GM21528 (cell line): ENCODE data around the gene SP2.

ENCODE experiments used
- ATAC-seq: cut with Tn5 transposase; IDR thresholded peaks from one replicate; pipeline ENCODE4 v1.9.1; 2021; ENCODE audit warnings: mild to moderate bottlenecking, moderate library complexity; ENCODE audit not compliant: unreplicated experiment, low FRiP score

SP2 gene

DNA sequence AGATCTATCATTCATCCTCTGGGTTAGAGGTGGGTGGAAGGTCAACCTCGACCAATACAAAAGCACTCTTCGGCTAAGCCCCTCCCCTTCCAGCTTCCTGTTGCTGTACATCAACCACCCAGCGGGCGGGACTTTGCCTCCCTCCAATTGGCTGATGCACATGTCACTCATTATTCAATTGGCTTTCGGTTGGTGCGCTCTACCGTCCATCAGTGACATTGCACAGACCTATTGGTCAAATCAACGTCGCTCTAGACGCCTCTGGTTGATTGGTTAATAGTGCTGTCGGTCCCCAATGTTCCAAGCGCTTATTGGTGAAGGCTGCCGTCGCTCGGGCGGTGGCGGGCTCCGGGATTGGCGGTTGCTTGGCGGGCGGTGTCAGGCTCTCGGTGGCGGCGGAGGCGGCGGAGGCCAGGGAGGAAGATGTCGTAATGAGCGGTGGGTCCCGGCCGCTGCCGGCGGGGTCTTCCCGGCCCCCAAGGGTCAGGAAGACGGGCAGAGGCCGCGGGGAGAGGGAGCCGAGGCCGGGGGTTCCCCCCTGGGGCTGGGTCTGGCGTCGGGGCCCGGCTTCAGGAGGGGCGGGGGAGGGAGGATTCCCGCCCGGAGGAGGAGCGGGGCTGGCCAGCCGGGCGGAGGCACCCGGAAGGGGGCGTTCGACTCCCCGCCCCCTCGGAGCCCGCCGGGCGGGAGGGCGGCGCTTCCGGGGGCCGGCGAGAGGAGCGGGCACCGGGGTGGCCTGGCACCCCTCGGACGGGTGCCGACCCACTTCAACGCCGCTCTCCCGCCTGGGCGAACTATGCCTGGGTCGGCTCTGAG, at the start of gene SP2:
TSS of gene SP2 (plus strand) at position 381 of the 816 bp plus-strand sequence. CDS start at position 432, 51 bp downstream.
- peak; percentile 90 for ATAC-seq

DNA sequence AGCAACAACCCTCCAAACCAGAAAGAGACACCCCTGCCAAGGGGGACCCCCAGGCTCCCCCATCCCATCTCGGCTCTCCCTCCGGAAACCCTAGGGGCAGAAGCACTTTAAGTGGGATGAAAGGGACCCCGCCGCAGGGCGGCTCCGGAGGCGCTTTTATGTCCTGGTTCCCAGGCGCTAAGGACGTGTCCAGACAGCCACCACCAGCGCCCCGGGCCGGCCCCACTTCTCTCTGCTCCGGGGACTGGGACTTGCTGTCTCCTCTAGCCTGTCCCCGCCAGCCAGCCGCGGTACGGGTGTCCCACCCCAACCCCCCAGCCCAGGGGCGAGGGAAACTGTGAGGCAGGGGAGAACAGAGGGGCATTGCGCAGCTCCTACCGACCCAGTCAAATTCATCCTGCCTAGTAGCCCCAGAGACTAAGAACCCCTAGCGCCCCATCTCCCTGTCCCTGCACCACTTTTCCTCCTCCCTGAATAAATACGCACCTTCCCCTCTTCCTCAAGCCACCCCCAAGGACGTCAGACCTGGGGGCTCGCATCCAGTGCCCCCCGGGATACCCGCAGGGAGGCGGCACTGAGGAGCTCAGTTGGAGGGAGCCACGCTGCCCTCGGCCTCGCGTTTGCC, 49.2 kb upstream of the SP2 start:
- ATAC-seq: no peak

DNA sequence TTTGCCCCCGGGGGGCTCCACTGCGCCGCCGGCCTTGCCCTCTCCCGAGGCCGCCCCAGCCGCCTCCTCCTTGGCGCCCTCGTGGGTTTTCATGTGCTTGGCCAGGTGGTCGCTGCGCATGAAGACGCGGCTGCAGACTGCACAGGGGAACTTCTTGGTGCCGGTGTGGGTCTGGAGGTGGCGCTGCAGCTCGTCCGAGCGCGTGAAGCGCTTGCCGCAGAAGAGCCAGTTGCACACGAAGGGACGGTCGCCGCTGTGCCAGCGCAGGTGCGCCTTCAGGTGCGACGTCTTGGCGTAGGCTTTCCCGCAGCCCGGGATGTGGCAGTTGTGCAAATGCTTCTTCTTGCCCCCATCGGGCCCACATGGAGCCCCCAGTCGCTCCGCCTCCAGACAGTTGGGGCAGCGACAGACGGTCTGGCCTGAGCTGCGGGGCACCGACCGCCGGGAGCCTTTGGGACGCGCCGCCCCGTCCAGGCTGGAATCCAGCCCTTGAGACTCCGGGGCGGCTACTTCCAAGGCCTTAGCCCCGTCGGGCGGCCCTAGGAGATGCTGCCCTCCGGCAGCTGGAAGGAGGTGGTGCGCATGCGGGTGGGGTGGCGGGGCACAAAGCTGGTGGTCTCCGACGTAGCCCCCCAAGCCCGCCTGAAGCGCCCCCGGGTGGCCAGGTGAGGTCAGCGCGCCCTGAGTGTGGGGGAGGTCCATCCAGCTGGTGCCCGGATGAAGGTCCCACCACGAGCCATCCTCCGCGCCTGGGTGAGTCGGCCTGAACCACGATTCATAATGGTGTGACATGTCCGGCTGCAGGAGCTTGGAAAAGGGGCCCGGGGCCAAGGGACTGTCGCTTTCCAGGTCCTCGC, 48.5 kb upstream of the SP2 start:
- no peak for ATAC-seq

DNA sequence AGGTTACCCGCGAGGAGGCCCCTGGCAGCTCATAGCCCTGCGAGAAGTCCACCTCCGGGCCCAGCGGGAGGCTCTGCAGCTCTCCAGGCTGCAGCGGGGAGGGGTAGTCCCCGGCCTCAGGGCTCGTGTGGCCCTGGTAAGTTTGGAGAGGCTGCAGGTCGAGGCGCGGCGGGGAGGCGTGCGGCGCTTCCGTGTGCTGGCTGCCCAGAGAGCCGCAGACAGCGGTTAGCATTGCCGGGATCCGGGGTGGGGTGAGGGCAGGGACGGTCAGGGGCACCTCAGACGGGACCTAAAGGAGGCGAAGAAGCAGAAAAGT, 47.9 kb upstream of the SP2 start:
- no peak for ATAC-seq

DNA sequence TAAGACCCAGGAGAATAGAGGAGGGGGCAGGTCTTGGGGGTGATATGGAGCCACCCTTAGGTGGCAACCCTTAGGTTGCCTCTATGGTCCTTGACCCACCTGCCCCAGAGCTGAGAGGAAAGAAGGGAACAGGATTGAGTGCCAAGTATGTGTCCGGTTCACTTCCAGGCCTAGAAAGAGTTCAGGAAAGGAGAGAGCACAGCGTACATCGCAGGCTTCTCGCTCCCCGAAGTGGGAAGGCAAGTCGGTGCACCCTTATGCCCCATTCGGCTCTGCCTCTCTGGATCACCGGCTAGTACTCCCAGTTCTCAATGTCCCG, 45.7 kb upstream of the SP2 start:
- no peak for ATAC-seq

DNA sequence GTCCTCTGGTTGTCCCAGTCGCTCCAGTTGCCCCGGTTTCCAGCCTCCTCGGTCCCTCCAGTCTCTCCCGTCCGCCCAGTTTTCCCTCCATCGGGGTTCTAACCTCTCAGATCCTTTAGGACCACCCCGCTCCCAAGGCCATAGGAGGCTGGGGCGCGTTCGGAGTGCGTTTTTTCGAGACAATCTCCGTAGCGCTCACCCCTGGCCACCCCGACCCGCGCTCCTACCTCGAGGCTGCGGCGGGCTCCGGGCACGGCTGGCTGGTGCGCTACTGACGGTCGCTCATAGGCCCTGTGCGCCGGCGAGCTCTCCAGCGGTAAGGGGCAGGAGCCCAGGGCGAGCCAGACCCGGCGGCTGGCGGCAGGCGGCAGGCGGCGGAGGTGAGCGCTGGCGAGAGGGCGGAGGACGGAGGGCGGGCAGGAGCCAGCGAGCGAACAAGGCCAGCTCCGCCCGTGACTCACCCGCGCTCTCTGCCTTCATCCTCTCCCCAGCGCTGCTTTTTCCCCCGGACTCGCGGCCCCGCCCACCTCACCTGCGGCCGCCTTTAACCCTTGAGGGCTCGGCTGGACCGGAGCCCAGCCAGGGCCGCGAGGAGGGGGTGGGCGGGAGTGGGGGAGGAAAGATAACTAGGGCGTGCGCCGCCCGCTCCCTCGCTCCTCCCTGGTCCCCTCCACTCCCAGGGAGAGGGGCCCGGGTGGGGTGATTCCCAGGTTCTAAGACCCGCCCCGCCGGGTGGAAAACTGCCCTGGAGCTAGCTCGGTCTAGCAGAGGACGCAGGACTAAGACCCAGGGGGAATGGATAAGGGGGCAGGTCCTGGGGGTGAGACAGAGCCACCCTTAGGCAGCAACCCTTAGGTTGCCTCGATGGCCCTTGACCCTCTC, 45.1 kb upstream of the SP2 start, which contains the start of gene SP6:
TSS of gene SP6 (minus strand) at position 472 of the 882 bp plus-strand sequence. CDS start 2,734 bp downstream, outside the sequence.
- no peak for ATAC-seq

DNA sequence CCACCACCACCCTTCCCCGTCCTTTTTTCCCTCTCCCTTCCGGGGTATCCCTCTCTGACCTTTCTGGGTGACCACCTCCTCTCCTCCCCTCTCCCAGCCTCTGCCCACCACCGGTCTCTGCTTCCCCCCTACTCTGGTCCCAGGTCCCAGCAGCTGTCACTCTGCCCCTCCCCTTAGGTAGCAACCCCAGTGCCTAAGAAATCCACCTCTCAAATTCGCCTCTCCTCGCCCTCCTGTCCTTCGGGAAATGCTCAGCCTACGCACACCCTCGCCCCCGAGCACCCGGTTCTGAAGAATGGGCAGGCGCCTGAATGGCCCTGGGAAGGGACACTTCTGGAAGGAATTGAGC, 44.3 kb upstream of the SP2 start:
- ATAC-seq: no peak

DNA sequence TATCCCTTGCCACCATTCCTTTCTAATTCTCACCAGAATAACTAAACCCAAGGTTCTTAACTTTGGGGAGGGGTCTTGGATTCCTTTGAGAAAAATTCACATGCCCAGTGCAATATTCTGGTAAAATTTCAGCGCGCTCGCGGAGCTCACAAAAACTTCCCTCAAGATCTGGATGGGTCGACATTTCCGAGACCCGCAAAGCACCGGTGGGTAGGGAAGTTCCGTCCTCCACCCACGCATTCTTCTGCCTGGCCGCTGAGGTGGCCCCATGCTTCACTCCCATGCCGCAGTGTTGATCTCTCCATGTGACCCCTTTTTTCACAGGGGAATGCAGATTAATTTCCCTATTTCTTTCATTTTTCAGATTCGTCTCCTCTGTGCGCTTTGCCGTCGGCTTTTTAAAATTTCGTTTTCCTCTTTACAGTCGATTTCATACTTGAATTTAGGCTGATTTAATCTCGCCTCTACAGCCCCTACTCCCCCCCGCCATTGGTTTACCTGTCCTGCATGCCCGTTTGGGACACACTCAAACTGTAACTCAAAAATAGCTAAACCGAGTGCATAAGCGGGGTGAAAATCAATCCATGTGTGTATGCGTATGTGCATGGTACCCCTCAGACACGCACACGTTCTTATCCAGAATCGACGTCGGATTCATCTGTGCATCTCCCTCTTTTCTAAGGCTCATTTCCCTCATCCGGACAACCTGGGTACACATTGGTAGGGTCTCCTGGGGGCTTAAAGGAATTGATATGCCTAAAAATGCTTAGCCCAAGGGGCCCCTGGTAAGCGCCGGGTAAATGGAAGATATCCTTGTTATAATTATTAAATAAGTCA, 43.7 kb upstream of the SP2 start:
- no peak for ATAC-seq

DNA sequence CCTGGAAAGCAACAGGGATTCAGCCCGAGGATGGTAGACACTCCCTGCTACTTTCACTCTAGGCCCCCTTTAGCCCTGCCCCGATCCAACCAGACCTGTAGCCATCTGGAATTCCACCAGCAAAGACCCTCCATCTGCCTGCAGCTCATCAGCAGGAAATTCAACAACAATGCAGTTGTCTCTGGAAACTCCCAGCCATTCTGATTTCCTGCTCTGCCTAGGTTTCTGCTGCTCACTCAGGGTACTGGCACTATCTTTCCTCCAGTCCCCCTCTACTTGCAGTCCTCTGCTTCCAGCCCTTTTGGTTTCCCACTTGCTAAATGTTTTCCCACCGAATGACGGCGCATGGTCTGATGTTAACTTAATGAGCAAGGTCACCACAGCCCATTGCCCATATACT, 42.4 kb upstream of the SP2 start:
- ATAC-seq: no peak

DNA sequence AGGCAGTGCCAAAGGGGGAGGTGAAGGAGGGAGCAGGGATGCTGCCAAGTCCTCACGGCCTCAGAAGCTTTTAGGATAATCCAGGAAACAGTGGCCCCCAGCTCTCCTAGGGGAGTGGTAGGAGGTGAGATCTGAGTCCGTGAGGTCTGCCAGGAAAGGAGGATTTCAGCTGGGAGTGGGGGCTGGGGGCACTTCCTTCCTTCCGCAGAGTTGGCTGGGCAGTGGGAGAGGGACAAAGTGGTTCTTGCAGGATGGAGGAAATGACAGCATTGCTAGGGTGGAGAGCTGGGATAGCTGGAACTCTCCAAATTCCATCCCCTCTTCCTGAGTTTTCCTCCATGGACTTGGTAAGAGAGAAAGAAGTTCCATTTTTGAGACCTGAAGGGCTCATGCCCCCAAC, 40.3 kb upstream of the SP2 start:
- no peak for ATAC-seq

DNA sequence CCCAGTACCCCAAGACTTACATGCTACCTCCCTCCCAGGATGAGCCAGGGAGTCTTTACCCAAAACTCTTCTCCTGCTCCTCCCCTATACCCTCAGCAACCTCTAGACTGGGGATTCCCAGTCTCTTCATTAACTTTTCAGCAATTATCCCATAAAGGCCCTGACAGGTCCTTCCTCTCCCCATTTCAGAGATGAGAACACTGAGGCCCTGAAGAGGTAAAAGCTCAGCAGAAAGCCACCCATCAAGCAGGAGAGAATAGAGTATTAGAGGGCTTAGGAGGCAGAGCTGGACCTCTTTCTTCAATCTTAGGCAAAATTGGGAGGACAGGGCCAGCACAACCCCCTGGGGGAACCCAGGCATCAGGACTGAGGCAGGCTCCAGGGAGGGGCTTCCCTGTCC, 39.2 kb upstream of the SP2 start:
- ATAC-seq: no peak

DNA sequence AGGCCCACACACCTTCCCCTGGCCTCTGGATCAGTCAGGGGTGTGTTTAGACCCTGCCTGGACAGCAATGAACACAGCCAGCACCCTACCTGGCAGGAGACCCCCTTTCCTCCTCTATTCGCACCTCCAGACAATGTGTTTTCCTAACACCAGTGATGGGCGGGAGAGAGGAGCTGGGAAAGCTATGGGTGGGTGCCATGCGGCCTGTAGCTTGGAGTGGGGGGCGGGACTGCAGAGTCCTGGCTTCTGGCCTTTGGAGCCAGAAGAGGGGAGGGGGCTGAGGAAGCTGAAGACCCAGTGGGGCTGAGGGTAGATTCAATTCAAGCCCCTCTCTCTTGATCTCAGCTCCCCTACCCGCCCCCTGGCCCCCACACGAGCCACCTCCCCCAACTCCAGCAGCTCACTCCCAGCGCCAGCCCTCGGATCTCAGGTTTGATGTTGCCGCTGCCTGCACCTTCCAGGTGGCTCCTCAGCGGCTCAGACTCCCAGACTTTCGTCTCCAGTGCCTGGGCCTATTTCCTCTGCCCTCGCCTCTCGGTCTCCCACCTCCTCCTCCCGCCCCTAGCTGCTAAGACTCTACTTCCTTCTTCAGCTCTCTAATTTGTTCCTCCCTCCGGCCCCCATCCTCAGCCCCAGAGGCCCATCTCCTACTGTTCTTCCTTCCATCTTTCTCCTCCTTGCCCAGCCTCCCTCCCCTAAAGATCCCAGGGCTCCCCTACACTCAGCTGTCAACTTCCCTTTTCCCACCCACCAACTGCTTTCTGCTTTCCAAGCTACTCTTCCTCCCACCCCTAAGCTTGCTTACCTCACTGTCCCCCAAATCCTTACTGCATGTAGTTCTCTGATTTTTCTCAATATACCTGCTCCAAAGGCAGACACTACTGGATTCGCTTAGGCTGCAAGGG, 38.2 kb upstream of the SP2 start:
- ATAC-seq: no peak

DNA sequence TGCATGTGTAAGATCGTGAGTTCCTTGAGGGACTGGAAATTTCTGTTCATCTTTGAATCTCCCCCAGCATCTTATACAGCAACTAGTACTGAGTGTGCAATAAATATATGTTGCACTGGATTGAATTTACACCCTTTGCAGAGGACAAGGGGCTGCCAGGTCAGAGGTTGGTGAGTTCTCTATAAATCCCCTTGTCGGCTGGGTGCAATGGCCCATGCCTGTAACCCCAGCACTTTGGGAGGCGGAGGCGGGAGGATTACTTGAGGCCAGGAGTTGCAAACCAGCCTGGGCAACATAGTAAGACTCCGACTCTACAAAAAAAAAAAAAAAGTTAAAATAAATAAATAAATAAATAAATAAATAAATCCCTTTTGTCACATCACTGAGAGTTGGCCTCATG, 35.6 kb upstream of the SP2 start:
- ATAC-seq: no peak

DNA sequence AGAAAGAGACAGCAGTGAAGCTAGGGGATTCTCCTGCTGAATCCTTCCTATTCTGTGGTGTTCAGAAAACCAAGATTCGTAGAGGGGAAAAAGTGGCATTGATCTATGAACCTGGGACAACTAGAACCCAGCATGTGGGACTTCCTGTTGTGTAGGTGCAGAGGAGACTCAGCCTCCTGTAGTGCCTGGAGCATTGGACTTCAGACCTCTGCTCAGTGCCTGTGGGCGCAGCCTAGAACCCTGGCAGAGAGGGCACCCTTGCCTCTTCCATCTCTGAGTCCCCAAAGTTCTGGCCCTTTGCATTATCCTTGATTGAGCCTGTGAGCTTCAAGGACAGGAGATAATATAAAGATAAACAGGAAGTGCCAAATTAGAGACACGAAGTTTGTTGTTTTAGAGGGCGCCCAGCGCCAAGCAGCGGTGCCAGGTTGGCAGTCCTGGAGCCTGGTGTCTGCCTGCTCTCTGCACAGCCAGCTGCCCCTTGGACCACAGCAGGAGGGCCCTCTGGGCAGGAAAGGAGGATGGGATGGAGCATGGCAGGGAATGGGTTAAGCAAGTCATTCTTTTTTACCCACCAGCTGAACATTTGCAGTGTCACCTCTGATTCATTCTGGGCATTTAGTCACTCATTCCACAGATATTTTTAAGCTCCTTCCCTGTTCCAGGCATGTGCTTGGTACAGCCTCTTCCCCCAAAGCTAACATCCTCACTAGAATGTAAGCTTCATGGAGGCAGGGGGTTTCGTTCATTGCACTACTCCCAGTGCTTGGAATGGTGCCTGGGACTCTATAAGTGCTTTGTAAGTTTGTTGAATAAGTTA, 33.2 kb upstream of the SP2 start:
- no peak for ATAC-seq

DNA sequence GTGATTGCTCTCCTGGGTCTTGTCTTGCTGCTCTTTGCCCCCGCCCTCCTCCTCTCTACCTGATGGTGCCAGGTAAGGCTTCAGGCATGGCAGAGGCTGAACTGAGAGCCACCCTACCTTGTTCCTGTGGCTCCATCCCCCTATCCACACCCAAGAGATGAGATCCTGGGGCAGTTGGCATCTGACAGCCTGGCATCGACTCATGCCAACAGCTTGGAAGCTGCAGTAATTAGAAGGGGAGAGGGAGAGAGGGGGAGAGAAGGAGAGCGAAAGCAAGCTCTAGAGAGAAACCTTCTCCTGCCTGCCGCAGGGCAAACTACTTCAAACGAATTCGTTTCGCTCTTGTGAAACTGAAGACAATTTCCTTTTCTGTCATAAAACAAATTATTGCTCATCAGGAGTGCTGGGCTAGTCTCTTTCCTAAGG, 31.2 kb upstream of the SP2 start:
- ATAC-seq: no peak

DNA sequence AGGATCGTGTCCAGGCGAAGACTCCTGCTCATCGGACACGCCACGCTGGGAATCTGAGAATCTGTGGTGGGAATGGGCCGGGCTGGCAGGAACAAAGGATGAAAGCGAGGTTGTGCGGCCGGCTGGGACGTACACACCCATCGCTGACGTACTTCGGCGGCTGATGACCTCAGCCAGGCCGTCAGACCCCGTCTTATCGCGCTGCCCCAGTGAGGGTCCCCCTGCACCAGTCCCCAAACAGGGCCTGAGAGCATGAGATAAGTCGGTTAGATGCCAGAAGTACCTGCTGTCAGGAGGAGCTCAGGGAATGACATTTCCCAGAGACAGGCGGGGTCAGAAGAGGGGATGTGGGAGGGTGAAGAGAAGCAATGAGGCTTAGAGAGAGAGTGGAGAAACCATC, 29.1 kb upstream of the SP2 start:
- no peak for ATAC-seq

DNA sequence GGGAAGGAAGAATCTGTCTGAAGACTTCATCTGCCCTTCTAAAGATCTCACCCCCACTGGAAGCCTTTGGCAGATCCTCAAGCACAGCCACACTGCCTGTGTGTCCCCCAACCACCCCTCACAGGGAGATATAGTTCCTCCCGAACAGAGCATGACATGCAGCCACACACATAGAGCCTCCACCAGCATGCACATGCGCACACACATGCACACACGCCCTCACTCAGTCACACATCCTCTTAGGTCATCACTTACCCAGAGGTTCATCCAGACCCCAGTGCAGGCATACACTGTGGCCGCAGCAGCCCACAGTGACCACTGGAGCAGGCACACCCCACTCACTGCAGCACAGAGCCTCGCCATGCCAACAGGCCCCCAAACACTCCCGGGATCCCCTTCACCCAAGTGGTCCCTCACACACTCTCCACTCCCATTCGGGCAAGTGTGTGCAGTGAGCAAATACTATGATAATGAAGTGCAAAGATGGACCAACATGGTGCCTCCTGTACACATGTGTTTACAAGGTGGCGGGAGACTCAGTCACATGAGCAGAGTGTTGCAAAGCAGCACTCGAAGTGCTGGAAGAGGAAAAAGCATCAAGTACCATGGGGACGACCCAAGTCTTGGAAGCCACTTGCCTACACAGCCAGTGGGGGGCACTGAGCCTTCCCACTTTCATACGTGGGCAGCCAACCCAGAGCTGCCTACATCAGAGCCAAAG, 28.1 kb upstream of the SP2 start:
- ATAC-seq: no peak
